ES-I3 (cell line): ENCODE results near the gene PGGHG.

Experiments used
- H3K36me3 ChIP-seq: 2 replicates; pipeline ENCODE4 v1.6.1; 2013; ENCODE audit warnings: mild to moderate bottlenecking, low read length, control low read depth, moderate library complexity; ENCODE audit not compliant: insufficient read depth
- H3K4me1 ChIP-seq: 2 replicates; pipeline ENCODE4 v1.6.1; 2013; ENCODE audit warnings: mild to moderate bottlenecking, control low read depth, low read length; ENCODE audit not compliant: insufficient read depth
- H3K9ac ChIP-seq: 2 replicates; pipeline ENCODE4 v1.6.1; 2013; ENCODE audit warnings: low read depth, mild to moderate bottlenecking, low read length, moderate library complexity
- H3K9me3 ChIP-seq: 2 replicates; pipeline ENCODE4 v1.6.1; 2013; ENCODE audit warnings: mild to moderate bottlenecking, low read length, moderate library complexity; ENCODE audit not compliant: control insufficient read depth, insufficient read depth

PGGHG gene

DNA sequence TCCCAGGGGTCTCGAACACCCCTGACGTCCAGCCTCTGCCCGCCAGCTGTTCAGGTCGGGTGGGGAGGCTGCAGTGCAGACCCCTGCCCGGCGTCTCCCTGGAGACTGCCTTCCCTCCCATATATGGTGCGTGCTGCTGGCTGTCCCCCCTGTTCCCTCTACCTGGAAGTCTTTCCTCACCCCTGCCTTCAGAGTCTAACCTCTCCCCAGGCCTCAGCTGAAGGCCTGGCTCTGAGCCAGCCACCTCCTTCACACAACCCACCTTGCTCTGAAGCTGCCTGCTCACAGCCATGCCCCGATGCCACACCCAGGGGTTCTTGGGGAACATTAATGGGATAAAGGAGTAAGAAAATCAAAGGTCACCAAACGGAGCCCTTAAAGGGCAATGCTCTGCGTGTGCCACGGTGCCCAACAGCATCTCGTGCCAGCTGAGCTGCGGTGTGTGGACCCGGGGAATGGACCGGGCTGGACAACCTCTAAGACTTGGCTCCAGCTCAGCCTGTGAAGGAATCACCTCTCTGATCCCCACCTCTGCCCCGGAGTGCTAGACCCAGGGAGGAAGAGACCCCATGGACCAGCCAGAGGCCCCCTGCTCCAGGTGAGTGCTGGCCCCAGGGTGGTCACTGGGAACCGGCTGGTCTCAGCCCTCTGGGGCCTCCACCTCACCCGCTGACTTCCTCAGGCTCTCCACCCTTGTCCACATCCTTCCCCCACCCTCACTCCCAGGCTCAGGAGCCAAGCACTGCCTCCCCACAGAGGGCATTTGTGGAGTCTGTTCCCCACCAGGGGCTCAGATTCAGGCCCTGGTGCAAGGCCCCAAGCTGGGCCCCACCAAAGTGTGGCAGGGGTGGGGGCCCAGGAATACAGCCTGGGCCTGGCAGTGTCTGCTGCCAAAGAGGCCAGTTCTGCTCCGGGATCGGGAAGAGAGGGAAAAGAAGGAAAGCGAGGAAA is 10.7 kb upstream of the PGGHG start, which contains the start of gene NLRP6:
Gene NLRP6 (plus strand): TSS at position 407 of the 951 bp plus-strand sequence. CDS start 163 bp downstream, at position 570.
- no peak within 1 kb of the TSS; the same call in 1 of the 2 replicates for H3K9ac ChIP-seq
- peaks cover 4% of the 10 kb centered on the region; the same call in 1 of the 2 replicates for H3K9me3 ChIP-seq
- no peaks in the 10 kb centered on the region for H3K36me3 ChIP-seq
- no peaks in the 10 kb centered on the region for H3K4me1 ChIP-seq

GRCh38 chr11:279040-279965 is 9.6 kb upstream of the PGGHG start:
- H3K9ac ChIP-seq = no peak overlapping the region; the same call in 1 of the 2 replicates
- peaks cover 4% of the 10 kb centered on the region; the same call in 1 of the 2 replicates for H3K9me3 ChIP-seq
- peaks cover 3% of the 10 kb centered on the region; the same call in 1 of the 2 replicates for H3K4me1 ChIP-seq
- no peaks in the 10 kb centered on the region for H3K36me3 ChIP-seq

- H3K9me3 ChIP-seq = peaks cover 4% of the 10 kb centered on the region; the same call in 1 of the 2 replicates
- H3K4me1 ChIP-seq = peaks cover 3% of the 10 kb centered on the region; the same call in 1 of the 2 replicates
- no peaks in the 10 kb centered on the region for H3K36me3 ChIP-seq
- no peak overlapping the region for H3K9ac ChIP-seq
These were observed 8.8 kb upstream of the PGGHG start for GRCh38 chr11:279966-280705.

DNA sequence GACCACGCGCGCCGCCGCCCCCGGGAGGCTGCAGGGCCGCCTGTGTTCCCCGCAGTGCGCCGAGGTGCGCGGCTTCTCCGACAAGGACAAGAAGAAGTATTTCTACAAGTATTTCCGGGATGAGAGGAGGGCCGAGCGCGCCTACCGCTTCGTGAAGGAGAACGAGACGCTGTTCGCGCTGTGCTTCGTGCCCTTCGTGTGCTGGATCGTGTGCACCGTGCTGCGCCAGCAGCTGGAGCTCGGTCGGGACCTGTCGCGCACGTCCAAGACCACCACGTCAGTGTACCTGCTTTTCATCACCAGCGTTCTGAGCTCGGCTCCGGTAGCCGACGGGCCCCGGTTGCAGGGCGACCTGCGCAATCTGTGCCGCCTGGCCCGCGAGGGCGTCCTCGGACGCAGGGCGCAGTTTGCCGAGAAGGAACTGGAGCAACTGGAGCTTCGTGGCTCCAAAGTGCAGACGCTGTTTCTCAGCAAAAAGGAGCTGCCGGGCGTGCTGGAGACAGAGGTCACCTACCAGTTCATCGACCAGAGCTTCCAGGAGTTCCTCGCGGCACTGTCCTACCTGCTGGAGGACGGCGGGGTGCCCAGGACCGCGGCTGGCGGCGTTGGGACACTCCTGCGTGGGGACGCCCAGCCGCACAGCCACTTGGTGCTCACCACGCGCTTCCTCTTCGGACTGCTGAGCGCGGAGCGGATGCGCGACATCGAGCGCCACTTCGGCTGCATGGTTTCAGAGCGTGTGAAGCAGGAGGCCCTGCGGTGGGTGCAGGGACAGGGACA is 8.0 kb upstream of the PGGHG start:
- no peak overlapping the region for H3K9ac ChIP-seq
- H3K4me1 ChIP-seq = peaks cover 3% of the 10 kb centered on the region; the same call in 1 of the 2 replicates
- H3K36me3 ChIP-seq = no peaks in the 10 kb centered on the region
- peaks cover 4% of the 10 kb centered on the region; the same call in 1 of the 2 replicates for H3K9me3 ChIP-seq

DNA sequence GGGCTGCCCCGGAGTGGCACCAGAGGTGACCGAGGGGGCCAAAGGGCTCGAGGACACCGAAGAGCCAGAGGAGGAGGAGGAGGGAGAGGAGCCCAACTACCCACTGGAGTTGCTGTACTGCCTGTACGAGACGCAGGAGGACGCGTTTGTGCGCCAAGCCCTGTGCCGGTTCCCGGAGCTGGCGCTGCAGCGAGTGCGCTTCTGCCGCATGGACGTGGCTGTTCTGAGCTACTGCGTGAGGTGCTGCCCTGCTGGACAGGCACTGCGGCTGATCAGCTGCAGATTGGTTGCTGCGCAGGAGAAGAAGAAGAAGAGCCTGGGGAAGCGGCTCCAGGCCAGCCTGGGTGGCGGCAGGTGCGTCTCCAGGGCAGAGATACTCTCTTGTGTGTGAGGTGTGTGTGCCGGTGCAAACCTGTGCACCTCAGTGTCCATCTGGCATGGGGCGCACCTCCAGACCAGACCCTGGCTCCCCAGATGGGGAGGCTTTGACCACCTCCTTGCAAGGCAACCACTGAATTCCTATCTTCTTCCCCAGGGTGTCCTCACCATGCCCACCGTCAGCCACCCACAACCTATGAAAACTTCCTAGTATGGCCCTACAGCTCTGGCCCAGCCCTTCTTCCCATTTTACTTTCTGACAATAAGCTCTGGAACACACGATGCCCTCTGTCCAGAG is 7.3 kb upstream of the PGGHG start:
- Histone ChIP-seq H3K9ac (no peak overlapping the region), H3K4me1 (peaks cover 3% of the 10 kb centered on the region; the same call in 1 of the 2 replicates)

DNA sequence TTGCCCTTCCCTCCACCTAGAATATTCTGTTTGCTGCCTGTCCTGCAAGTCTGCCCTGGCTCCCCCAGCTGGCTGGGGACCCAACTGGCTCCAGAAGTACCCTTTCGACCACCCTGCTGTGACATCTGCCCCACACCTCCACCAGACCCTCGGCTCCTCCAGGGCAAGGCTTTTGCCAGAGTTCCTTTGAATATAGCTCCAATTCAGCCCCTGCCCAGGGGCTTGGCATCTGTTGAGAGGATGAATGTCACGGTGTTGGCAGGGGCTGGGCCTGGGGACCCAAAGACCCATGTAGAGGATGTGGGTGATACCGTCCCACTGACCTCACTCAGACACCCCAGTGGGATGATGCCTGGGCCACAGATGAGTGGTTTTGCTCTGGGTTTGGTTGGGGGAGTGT is 6.8 kb upstream of the PGGHG start:
- Histone ChIP-seq H3K36me3 (no peaks in the 10 kb centered on the region), H3K4me1 (peaks cover 4% of the 10 kb centered on the region; the same call in 1 of the 2 replicates), H3K9me3 (no peaks in the 10 kb centered on the region), H3K9ac (no peak overlapping the region)

More for the DNA sequence above, 7.3 kb upstream of the PGGHG start:
- H3K9me3 ChIP-seq = no peaks in the 10 kb centered on the region
- H3K36me3 ChIP-seq = no peaks in the 10 kb centered on the region

GRCh38 chr11:282630-283360 is 6.1 kb upstream of the PGGHG start:
- peaks cover 10% of the 10 kb centered on the region; the same call in 1 of the 2 replicates for H3K4me1 ChIP-seq
- H3K9ac ChIP-seq = no peak overlapping the region
- no peaks in the 10 kb centered on the region for H3K9me3 ChIP-seq
- H3K36me3 ChIP-seq = no peaks in the 10 kb centered on the region

DNA sequence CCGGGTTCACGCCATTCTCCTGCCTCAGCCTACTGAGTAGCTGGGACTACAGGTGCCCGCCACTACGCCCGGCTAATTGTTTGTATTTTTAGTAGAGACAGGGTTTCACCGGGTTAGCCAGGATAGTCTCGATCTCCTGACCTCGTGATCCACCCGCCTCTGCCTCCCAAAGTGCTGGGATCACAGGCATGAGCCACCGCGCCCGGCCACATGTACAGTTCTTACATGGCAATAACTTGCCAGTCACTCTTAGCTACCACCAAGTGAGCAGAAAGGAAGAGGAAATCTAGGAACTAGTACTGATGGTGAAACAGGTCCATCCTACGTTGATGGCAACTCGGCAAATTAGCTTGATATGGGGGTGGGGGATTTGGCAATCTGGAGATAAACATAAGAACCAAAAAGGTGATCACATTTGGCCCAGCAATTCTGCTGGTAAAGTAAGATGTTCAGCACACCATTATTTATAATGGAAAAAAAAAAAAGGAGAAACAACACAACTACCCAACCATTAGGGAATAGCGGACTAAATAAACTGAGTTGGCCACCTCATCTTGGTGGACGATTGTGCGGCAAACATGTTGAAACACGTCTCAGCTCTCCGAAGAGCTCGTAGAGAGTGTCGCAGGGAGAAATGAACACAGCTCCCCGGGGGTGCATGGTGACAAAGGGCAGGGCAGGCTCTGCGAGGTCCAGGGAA is 5.4 kb upstream of the PGGHG start:
- Histone ChIP-seq H3K4me1 (peaks cover 11% of the 10 kb centered on the region; the same call in 1 of the 2 replicates), H3K9ac (no peak overlapping the region), H3K36me3 (no peaks in the 10 kb centered on the region), H3K9me3 (no peaks in the 10 kb centered on the region)

- H3K9me3 ChIP-seq = no peaks in the 10 kb centered on the region
- no peaks in the 10 kb centered on the region for H3K36me3 ChIP-seq
- H3K9ac ChIP-seq = no peak overlapping the region
- peaks cover 11% of the 10 kb centered on the region; the same call in 1 of the 2 replicates for H3K4me1 ChIP-seq
These were observed 4.6 kb upstream of the PGGHG start for GRCh38 chr11:284105-285020.

- Histone ChIP-seq H3K9ac (no peak overlapping the region), H3K36me3 (no peaks in the 10 kb centered on the region), H3K9me3 (no peaks in the 10 kb centered on the region), H3K4me1 (peaks cover 11% of the 10 kb centered on the region; the same call in 1 of the 2 replicates)
These were observed 3.7 kb upstream of the PGGHG start for GRCh38 chr11:285021-285893.
